Muscle of arm (tissue), 12 donors: Measurements from ENCODE around the gene STK10. TPM values are rescaled to one million over a fixed set of nuclear protein-coding genes. Genes with fewer than 3 reads are reported as not detected.
A peak's percentile ranks its signal among the peaks of the same experiment; 100 is the strongest.

Experiments used
- DNase-seq: peaks from one replicate; pipeline ENCODE4 v3.0.0-alpha.2; 2013
- polyA plus RNA-seq, 12 donors: library from polyadenylated mRNA; unstranded; fragments of 120-200 nt; gene quantifications; one replicate each; pipeline ENCODE4 v1.2.1, GENCODE V29; 2013; ENCODE audit not compliant: insufficient read length in 12 of 12

Gene STK10
- polyA plus RNA-seq, 12 donors = 12.7 to 50.4 (median 19.7) TPM; not detected in 1

DNA sequence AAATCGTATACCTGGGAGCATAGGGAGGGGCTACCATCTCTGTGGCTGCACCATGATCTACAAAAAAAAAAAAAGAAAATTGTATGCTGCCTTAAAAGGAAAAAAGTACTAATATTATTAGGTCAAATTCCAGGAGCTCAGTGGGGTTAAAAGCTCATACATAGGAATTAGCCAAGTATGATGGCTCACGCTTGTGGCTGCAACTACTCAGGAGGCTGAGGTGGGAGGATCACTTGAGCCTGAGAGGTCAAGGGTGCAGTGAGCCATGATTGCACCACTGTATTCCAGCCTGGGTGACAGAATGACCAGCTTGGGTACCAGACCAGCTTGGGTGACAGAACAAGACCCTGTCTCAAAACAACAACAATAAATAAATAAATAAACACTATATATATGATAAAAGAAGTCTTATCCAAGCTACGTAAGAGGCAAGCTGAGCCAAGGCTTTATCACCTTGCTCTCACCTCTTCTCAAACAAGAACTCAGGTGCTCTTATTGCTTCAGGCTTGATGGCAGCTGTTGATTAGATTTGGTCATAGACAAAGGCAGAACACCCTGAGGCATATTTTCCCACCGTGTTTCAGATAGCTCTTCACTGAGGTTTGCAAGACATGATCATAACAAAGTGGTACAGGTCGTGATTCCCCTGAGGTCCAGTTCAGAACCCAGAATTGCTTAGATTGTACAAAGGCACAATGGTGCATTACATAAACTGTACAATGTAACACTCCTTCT is 178.3 kb downstream of the STK10 start:
- no peak for DNase-seq

DNA sequence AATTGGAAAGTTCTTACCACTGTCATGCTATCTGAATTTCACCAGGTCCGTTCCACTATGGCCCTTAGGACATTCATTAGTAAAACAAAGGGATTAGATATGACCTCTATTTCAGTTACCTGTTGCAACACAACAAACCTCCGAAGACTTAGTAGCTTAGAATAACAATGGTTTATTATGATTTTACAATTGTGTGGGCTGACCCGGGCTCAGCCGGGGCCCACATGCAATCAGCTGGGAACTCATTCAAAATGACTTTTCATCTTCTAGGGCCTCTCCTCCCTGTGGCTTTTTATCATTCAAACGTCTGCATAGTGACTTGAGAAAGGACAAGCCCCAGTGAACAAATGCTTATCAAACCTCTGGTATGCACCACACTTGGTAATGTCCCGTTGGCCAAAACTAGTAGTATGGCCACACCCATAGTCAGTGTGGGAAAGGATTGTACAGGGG is 179.3 kb downstream of the STK10 start:
- DNase-seq = no peak

DNA sequence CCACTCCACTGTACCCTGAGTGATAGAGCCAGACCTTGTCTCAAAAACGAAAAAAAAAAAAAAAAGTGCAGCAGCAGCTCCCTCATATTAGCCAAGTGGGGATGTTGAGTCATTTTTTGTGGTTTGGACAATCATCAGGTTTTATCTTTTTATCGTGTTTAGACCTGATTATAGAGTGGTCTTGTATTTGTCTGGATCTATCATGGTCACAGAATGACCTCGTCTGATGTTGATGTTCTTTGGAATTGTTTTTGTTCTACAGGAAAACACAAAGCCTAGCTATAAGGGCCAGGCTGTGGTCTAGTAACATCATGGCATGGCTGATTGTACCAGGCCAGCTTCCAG is 179.9 kb downstream of the STK10 start:
- DNase-seq = no peak

DNA sequence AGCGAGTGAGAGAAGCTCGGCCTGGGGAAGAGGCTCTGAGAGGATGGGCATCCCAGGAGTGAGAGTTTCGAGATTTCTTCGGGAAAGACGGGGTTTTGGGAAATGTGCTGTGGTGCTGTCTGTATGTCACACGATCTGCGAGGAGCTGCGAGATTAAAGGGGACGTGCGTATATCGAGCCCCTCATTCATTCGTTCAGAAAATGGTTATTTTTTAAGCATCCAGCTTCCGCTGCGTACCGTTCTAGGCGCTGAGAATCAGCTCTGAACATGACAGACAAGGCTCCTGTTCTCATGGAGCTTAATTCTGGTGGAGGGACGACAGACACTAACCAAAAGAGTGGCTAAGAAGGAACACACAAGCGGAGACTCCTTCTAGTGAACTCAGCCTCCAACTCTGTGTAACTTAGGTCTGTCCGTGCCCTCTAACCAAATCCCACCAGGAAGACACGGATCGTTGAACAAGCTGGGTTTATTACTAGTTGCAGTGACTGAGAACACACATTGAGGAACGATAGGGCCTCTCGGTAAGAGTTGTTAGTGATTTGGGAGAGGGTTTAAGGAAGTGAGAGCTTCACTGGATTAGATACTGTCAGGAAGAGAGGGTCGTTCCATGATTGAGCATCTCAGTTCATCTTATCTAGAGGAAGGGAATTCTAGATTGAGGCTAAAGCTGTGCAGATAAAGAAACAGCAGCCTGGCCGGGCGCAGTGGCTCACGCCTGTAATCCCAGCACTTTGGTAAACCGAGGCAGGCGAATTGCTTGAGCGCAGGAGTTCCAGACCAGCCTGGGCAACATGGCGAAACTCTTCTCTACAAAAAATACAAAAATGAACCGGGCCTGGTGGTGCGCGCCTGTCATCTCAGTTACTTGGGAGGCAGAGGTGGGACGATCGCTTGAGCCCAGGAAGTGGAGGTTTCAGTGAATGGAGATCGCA is 180.6 kb downstream of the STK10 start:
- DNase-seq = no peak

DNA sequence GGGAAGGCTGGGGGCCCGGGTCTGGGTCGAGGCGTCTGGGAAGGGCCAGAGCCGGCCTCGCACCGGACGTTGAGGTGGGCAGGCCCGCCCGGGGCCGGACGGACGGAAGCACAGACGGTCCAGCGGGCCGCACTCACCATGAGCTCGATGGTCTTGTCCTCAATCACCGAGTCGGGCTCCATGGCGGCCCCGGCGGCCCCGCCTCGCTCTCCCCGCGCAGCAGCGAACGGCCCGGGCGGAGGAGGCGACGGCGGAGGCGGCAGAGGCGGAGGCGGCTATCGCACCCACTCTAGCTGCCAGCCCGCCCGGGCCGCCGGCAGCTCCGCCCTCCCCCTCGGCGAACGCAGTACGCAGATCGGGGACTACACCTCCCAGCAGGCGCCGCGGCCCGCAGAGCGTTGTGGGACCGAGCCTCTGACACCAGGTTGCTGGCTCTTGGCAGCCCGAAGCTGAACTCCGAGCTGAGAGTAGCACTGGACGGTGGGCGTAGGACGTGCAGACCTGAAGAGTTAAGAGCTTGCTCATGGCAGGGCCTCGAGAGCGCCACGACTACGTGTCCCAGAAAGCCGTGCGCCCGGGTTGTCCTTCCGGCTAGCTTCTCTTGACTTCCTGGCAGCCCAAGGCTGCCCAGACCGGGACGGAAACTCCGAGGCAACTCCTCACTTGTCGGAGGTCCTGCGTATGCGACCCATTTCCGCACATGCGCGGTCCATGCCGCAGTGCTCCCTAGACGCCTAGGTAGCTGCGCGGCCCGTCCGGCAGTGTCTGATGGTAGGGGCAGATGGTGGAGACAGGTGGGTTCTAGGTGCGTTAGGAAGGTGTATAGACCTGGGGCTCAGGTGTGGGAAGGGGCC is 181.5 kb downstream of the STK10 start, which contains the start of gene FBXW11:
Gene FBXW11, minus strand, starts transcription at position 318 of the 854 bp plus-strand sequence. Its CDS starts 136 bp downstream, at position 182.
- peak; percentile 98 for DNase-seq

DNA sequence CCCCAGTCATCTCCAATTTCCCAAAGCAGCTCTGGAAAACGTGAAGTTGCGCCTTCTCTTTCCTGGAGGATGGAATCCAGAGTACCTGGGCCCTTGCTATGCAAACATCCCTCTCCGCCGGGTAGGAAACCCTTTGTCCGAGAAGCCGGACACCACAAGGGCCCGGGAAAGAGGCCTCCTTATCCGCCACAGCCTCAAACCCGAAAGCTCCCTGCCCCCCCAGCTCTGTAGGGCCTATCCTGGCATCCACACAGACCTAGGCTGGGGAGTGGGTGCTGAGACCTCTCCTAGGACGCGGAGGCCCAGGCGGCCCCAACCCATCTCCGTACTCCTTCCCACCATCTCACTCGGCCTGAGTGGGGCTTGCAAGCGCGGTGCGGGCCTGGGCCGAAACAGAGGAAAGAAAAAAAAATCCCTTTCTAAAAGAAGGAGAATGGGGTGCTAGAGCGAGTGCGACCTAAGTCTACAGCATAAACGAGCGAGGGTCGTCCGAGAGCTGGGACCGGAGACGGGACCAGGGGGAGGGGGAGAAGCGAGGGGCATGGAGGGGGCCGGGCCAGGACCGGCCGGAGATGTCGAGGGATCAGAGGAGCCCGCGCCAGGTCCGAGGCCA is 182.2 kb downstream of the STK10 start:
- peak; percentile 56 for DNase-seq

DNA sequence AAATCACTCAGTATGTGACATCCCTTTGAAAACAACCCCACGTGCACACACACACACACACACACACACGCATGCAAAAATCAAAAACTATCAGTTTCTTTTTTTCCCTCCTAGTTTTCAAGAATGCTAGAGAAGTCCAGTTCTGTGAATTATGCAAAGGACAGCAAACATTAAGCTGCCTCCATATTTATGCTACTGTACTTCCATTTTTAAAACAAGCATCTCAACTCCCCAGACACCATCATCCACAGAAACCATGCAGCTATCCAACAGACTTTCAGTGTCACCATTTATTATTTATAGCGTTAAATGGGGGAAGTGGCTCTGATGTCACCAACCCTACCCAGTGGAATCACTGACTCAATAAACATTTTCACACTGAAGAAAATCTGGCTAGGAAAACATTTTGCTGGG is 183.2 kb downstream of the STK10 start:
- DNase-seq = peak; percentile 14

DNA sequence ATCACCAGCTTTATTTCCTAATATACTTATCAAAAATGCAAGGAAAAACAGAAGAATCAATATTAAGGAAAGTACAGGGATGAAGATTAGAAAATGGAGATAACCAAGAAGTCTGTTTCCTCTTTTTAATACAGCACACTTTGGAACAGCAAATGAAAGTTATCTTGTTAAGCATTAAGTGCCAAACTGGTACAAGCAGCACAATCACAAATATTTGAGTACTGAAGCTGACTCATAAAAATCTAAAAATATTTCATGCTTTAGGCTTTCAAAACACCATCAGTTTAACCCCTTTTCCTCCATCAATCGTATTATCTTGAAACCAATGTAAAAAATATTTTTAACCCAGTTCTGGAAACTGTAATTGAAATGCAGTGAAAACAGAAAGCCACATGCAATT is 184.3 kb downstream of the STK10 start:
- no peak for DNase-seq

DNA sequence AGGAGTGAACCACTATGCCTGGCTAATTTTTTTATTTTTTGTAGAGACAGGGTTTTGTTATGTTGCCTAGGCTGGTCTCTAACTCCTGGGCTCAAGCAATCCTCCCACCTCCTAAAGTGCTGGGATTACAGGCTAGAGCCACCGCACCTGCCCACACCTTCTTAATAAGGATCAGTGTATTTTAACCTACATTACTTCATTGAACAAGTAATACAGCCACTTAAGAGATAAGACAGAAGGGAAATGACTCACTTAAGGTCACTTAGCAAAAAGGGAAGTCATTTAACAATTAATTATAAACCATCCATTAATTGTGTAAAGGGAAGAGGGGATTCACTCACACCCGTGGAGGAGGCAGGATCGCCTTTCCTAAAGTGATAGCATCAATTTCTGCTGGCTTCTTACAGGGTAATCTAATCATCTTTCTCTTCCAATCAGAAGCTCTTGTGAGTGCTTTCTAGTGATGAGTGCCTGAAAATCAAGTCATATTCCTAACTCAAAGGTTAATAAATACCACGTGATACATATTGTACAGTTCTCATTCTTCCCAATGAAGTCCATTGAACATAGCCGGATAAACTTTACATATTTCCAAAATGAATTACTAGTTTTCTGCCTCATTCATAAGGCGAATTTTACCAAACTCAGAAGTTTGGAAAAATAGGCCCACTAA is 185.0 kb downstream of the STK10 start:
- no peak for DNase-seq

DNA sequence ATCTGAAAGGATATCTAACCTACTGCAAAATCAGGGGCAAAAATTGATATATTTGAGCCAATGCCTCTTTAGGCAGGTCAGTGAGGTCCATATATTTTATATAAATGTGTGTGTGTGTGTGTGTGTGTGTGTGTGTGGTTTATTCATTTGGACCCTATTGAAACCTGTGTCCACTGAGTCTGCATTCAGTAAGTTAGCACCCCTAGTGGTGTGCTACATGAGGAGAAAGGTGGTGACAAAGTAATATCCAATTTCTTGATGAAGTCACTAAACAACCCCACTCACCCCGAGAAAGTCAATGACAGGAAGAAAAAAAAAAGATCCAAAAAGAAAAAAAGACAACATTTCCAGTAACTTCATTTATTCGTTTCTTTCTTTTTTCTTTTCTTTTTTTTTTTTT is 185.7 kb downstream of the STK10 start:
- no peak for DNase-seq

DNA sequence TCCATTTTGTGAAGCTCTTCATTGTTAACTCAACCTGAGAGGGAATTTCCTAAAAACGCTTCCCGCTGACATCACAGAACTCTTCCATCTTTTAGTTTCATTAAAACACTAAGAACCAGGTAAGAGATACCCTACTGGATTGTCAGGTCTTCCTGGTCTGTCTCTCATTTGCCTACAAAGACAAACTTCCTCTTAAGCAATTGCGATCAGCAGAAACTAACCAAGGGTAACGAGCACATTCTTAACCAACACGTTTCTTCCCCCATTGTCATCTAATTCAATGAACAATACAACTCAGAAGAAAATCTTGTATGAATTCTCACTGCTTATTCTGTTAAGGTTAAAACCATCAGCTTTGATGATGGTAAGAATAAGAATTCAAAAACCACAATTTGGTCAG is 188.1 kb downstream of the STK10 start:
- no peak for DNase-seq

DNA sequence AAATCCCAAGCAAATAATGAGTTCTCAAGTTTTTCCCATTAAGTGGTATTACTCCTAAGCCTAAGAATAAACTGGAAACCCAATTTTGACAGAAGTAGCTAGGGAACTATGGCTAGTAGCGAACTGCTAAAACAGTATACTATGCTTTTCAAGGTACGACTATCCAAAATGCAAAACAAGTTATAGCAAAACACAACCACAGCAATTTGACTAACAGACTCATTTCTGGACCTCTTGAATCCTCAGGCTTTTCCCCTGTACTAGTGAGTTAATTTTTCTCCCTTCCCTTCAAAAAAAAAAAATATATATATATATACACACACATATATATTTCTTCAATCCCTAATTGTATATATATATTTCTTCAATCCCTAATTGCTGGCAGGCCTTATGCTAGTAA is 188.9 kb downstream of the STK10 start:
- DNase-seq = no peak

DNA sequence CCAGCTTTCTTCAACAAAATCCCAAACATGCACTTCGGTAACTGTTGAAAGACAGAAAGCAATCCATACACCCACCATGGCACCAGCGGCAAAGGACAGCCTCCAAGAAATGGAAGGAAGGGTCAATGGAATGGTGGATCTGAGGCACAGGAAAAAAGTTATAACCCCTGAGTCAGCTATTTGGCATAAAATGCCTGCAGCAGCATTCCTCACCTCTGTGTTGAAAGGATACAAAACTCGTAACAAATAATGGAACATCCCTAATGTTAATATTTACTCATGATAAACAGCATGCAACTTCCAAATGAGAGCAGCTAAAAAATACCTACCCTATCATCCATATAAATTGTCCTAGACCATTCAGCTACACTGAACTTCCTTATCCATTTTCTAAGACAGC is 191.0 kb downstream of the STK10 start:
- DNase-seq = no peak

DNA sequence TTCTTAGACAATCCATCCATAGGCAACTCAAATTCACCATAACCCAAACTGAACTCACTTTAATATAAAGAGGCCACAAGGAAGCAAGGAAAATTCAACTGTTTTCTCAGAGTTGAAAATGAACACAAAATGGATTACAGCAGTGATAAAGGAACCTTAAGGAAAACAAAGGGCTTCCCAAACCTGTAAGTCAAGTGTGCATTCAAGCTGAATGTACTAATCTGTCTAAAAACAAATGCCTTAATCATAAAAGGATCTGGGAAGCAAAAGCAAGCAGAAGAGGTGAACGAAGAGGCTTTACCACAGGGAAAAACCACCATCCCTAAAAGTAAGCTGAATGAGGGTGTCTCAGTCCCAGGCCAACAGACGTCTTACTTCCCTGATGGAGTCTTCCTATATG is 195.2 kb downstream of the STK10 start:
- DNase-seq = no peak

DNA sequence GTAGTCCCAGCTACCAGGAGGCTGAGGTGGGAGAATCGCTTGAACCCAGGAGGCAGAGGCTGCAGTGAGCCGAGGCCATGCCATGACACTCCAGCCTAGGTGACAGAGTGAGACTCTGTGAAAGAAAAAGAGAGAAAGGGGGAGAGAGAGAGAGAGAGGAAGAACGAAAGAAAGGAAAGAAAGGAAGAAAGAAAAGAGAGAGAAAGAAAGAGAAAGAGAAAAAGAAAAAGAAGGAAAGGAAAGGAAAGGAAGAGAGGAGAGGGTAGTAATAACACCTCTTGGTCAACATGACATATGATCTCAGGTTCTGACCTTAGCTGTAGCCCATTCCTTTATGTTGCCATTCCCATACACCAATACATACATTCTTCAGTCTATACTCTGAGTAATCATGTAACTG is 195.7 kb downstream of the STK10 start:
- DNase-seq = no peak

Other genes with a start within 250 kb of the STK10 start
- 10 to 100 TPM in 11 of 12 donors, not detected in 1; 35.7 to 42.9 (median 39.0) TPM for gene FBXW11, start 181.6 kb downstream of the STK10 start, polyA plus RNA-seq
- gene EFCAB9, start 5.9 kb upstream of the STK10 start, polyA plus RNA-seq = not detected
- gene UBTD2, start 95.5 kb upstream of the STK10 start, polyA plus RNA-seq = 10 to 100 TPM in 11 of 12 donors, not detected in 1; 54.8 to 82.7 (median 63.3) TPM